Prostate gland (tissue), 2 donors: ENCODE results near the gene EPHB2.

Source experiments
- CTCF ChIP-seq, 4 experiments: fragments of 200-600 bp in 2 of 4; fragments of 450-650 bp in 2 of 4; sonication (generic) in 2 of 4; IDR thresholded peaks; 1 replicate in 3 of 4; 2 replicates in 1 of 4; pipeline ENCODE4 v1.5.1; 2016 to 2019; ENCODE audit warnings: antibody characterized with exemption in 4 of 4, mild to moderate bottlenecking in 2 of 4, moderate library complexity in 2 of 4
- POLR2A ChIP-seq: fragments of 450-650 bp; IDR thresholded peaks from one replicate; pipeline ENCODE4 v1.6.1; 2016; ENCODE audit warnings: antibody characterized with exemption, mild to moderate bottlenecking
- POLR2AphosphoS5 ChIP-seq: sonication (generic); formaldehyde crosslinking; IDR thresholded peaks from one replicate; pipeline ENCODE4 v1.6.1; 2017; ENCODE audit warnings: antibody characterized with exemption

GRCh38 chr1:22952694-22953056, 242.0 kb downstream of the EPHB2 start:
- TF ChIP-seq CTCF (IDR thresholded peaks at IDR 0.05) = no peak
- TF ChIP-seq POLR2A = no peak
- TF ChIP-seq POLR2AphosphoS5 = no peak
